DND-41 (cell line): ENCODE results near the gene AGPAT1.

ENCODE experiments used
- EZH2 ChIP-seq: IDR thresholded peaks from 3 replicates; pipeline ENCODE4 v1.6.1; 2012; ENCODE audit warnings: borderline replicate concordance, low read depth, mild to moderate bottlenecking, moderate library complexity, low read length, inconsistent platforms; ENCODE audit not compliant: severe bottlenecking
- TF ChIP-seq, protein P1 (sequence below): IDR thresholded peaks from 2 replicates; pipeline ENCODE4 v1.5.1; 2012; ENCODE audit warnings: borderline replicate concordance, low read length, moderate library complexity, mild to moderate bottlenecking; ENCODE audit not compliant: poor library complexity, severe bottlenecking; ENCODE audit errors: extremely low read depth

DNA sequence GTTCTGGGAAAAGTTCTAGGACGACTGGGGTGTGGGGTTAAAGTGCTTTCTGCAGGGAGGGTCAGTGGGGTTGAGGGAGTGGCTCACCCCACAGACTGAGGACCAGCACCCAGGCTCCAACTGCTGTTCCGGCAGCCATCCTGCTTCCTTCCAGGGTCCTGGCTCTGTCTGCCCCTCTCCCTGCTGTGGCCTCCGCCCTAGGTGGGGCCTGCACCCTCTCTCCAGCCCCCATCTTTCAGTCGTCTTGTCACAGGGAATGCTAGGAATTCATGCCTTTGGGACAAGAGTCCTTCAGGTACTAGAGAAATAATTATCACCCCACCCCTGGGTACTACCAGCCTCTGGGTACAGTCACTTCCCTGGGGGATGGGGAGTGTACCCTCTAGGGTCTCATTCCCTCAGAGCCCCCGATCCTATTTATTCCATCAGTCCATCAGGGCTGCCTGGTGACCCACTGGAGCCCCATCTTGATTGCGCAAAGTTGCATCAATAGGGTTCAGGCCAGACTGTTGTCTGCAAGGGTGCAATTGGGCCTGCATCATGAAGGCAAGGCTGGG is 8.3 kb upstream of the AGPAT1 start, which contains the start of gene AGER:
- TF ChIP-seq, protein P1, sequence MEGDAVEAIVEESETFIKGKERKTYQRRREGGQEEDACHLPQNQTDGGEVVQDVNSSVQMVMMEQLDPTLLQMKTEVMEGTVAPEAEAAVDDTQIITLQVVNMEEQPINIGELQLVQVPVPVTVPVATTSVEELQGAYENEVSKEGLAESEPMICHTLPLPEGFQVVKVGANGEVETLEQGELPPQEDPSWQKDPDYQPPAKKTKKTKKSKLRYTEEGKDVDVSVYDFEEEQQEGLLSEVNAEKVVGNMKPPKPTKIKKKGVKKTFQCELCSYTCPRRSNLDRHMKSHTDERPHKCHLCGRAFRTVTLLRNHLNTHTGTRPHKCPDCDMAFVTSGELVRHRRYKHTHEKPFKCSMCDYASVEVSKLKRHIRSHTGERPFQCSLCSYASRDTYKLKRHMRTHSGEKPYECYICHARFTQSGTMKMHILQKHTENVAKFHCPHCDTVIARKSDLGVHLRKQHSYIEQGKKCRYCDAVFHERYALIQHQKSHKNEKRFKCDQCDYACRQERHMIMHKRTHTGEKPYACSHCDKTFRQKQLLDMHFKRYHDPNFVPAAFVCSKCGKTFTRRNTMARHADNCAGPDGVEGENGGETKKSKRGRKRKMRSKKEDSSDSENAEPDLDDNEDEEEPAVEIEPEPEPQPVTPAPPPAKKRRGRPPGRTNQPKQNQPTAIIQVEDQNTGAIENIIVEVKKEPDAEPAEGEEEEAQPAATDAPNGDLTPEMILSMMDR: no peak
- no peak for TF ChIP-seq EZH2
